HL-60 (cell line): ENCODE data around the gene PARD3.
A peak's percentile ranks its signal among the peaks of the same experiment; 100 is the strongest.

Experiments
- CTCF ChIP-seq: IDR thresholded peaks from one replicate; pipeline ENCODE4 v1.5.1; 2011; ENCODE audit warnings: low read length, control low read depth, inconsistent platforms; ENCODE audit not compliant: insufficient read depth
- GABPA ChIP-seq: IDR thresholded peaks from 2 replicates; pipeline ENCODE4 v1.6.1; 2012; ENCODE audit warnings: low read depth
- POLR2AphosphoS5 ChIP-seq: IDR thresholded peaks from 2 replicates; pipeline ENCODE4 v1.6.1; 2012; ENCODE audit warnings: low read depth
- SPI1 ChIP-seq: IDR thresholded peaks from 2 replicates; pipeline ENCODE4 v1.6.1; 2012; ENCODE audit warnings: low read depth, mild to moderate bottlenecking, borderline replicate concordance

- TF ChIP-seq CTCF (peak; percentile 93), POLR2AphosphoS5 (no peak), SPI1 (no peak), GABPA (no peak)
Measured at GRCh38 chr10:34637418-34637911, 177.6 kb downstream of the PARD3 start.
